ENCODE results near the gene TRABD2B.

Gene TRABD2B

GRCh38 chr1:47873337-47873736, 123.8 kb downstream of the TRABD2B start:
- TF ChIP-seq ZFX (IDR thresholded peaks at IDR 0.05) (no peak), CTCF (conservative IDR thresholded peaks at IDR 0.05) (no peak)
- no peak overlapping the region for H3K27ac ChIP-seq

- no peak overlapping the region for H3K27ac ChIP-seq
- TF ChIP-seq ZFX (IDR thresholded peaks at IDR 0.05): no peak
- TF ChIP-seq CTCF (conservative IDR thresholded peaks at IDR 0.05): no peak
These were observed 124.3 kb downstream of the TRABD2B start for GRCh38 chr1:47872886-47873285.

- TF ChIP-seq ZFX (IDR thresholded peaks at IDR 0.05) (no peak), CTCF (conservative IDR thresholded peaks at IDR 0.05) (no peak)
- H3K27ac ChIP-seq: no peak overlapping the region
These were observed 125.3 kb downstream of the TRABD2B start for GRCh38 chr1:47871799-47872353.

- TF ChIP-seq ZFX (IDR thresholded peaks at IDR 0.05): no peak
- no peak for TF ChIP-seq CTCF (conservative IDR thresholded peaks at IDR 0.05)
- H3K27ac ChIP-seq: no peak overlapping the region
These were observed 126.1 kb downstream of the TRABD2B start for GRCh38 chr1:47870946-47871676.

- TF ChIP-seq CTCF (conservative IDR thresholded peaks at IDR 0.05) (no peak), ZFX (IDR thresholded peaks at IDR 0.05) (no peak)
These were observed 126.7 kb downstream of the TRABD2B start for GRCh38 chr1:47870480-47870879.

GRCh38 chr1:47868348-47868676, 128.9 kb downstream of the TRABD2B start:
- H3K27ac ChIP-seq: no peak overlapping the region
- no peak for TF ChIP-seq CTCF (conservative IDR thresholded peaks at IDR 0.05)
- no peak for TF ChIP-seq ZFX (IDR thresholded peaks at IDR 0.05)

More at GRCh38 chr1:47870480-47870879, 126.7 kb downstream of the TRABD2B start:
- no peak overlapping the region for H3K27ac ChIP-seq

- H3K27ac ChIP-seq: no peak overlapping the region
- TF ChIP-seq CTCF (conservative IDR thresholded peaks at IDR 0.05): no peak
- no peak for TF ChIP-seq ZFX (IDR thresholded peaks at IDR 0.05)
These were observed 129.5 kb downstream of the TRABD2B start for GRCh38 chr1:47867438-47868347.

Data from C4-2B (cell line).